HCT116 (cell line): Measurements from ENCODE around the gene FAXDC2. TPM values are rescaled to one million over a fixed set of nuclear protein-coding genes. Genes with fewer than 3 reads are reported as not detected.

ENCODE experiments used
- ATAC-seq: fragments of 200-7000 bp; cut with Tn5 transposase; 2 replicates; pipeline ENCODE4 v1.9.1; 2020; ENCODE audit warnings: mild to moderate bottlenecking, moderate library complexity
- BruUV-seq: library from RNA; stranded (reverse); fragments of 400-500 nt; replicated peaks from 2 replicates; lab custom pipeline; 2021; lab: Mats Ljungman, UMichigan
- CTCF ChIA-PET: fragments of 300-600 bp; sonication (Branson Sonifier 250); formaldehyde crosslinking; loops from one replicate; lab custom pipeline; 2021; ENCODE audit warnings: antibody characterized with exemption; lab: Charles Lee
- POLR2A ChIA-PET: fragments of 300-600, 350-600 bp; sonication (Branson Sonifier 250); formaldehyde crosslinking; loops from one replicate; lab custom pipeline; 2021; ENCODE audit warnings: antibody characterized with exemption; lab: Charles Lee
- RAD21 ChIA-PET, 2 experiments: fragments of 300-600 bp; sonication (Branson Sonifier 250); formaldehyde crosslinking; loops; one replicate each; lab custom pipeline; 2023; ENCODE audit warnings: low total read pairs in 2 of 2; ENCODE audit not compliant: uncharacterized antibody in 2 of 2, unreplicated experiment in 2 of 2, low non-redundant PET in 1 of 2; lab: Charles Lee
- DNase-seq: peaks from one replicate; pipeline ENCODE4 v3.0.0-alpha.2; 2010; ENCODE audit warnings: low read depth, low spot score
- H2AFZ ChIP-seq: fragments of 200-600 bp; shearing (Covaris generic), sonication (generic); 2 replicates; pipeline ENCODE4 v1.6.1; 2017; ENCODE audit warnings: low read depth, mixed run types, mixed read lengths, antibody characterized with exemption, low read length; ENCODE audit not compliant: poor library complexity, severe bottlenecking
- H3K27ac ChIP-seq: 2 replicates; pipeline ENCODE4 v1.5.1; 2012; ENCODE audit warnings: low read depth, low read length
- H3K27me3 ChIP-seq: fragments of 200-600 bp; sonication (generic); 2 replicates; pipeline ENCODE4 v1.6.1; 2016; ENCODE audit warnings: mixed run types, low read length, mixed read lengths; ENCODE audit not compliant: insufficient read depth
- H3K36me3 ChIP-seq, 2 experiments: fragments of 200-500 bp in 1 of 2; fragments of 200-600 bp in 1 of 2; sonication (Bioruptor generic) in 1 of 2; sonication (generic) in 1 of 2; 2 replicates each; pipeline versions ENCODE4 v1.5.1 to v1.6.1; 2014 to 2016; ENCODE audit warnings: low read length in 2 of 2, inconsistent platforms in 1 of 2, mixed read lengths in 1 of 2, mixed run types in 1 of 2; ENCODE audit not compliant: insufficient read depth in 2 of 2, control insufficient read depth in 1 of 2
- H3K4me1 ChIP-seq, 2 experiments: fragments of 200-600 bp in 1 of 2; sonication (generic) in 1 of 2; 2 replicates each; pipeline versions ENCODE4 v1.5.1 to v1.6.1; 2012 to 2017; ENCODE audit warnings: low read length in 2 of 2, inconsistent platforms in 1 of 2, mild to moderate bottlenecking in 1 of 2, mixed read lengths in 1 of 2, mixed run types in 1 of 2, moderate library complexity in 1 of 2; ENCODE audit not compliant: insufficient read depth in 2 of 2, control insufficient read depth in 1 of 2
- H3K4me2 ChIP-seq: fragments of 200-600 bp; sonication (generic); 2 replicates; pipeline ENCODE4 v1.6.1; 2017; ENCODE audit warnings: mixed run types, low read length, mixed read lengths
- H3K4me3 ChIP-seq, 2 experiments: fragments of 200-600 bp in 1 of 2; sonication (generic) in 1 of 2; replicated peaks in 1 of 2; 2 replicates each; pipeline ENCODE4 v1.5.1; 2011 to 2016; ENCODE audit warnings: low read length in 2 of 2, control low read depth in 1 of 2, low read depth in 1 of 2, mild to moderate bottlenecking in 1 of 2, mixed read lengths in 1 of 2, mixed run types in 1 of 2
- H3K79me2 ChIP-seq: fragments of 200-600 bp; sonication (generic); 2 replicates; pipeline ENCODE4 v1.6.1; 2017; ENCODE audit warnings: mild to moderate bottlenecking, mixed run types, low read length, moderate library complexity, mixed read lengths; ENCODE audit not compliant: insufficient read depth
- H3K9ac ChIP-seq: fragments of 200-600 bp; sonication (generic); 2 replicates; pipeline ENCODE4 v1.6.1; 2016; ENCODE audit warnings: low read length, mixed read lengths
- H3K9me2 ChIP-seq: fragments of 200-600 bp; sonication (generic), shearing (Covaris generic); 2 replicates; pipeline ENCODE4 v1.6.1; 2017; ENCODE audit warnings: mixed run types, mild to moderate bottlenecking, moderate library complexity; ENCODE audit not compliant: insufficient read depth
- H3K9me3 ChIP-seq, 2 experiments: fragments of 200-500 bp in 1 of 2; fragments of 200-600 bp in 1 of 2; sonication (Bioruptor generic) in 1 of 2; sonication (generic) in 1 of 2; 2 replicates each; pipeline ENCODE4 v1.6.1; 2014 to 2017; ENCODE audit warnings: low read length in 2 of 2, mixed read lengths in 2 of 2, inconsistent platforms in 1 of 2, low read depth in 1 of 2, mild to moderate bottlenecking in 1 of 2, mixed run types in 1 of 2, moderate library complexity in 1 of 2; ENCODE audit not compliant: control insufficient read depth in 1 of 2, insufficient read depth in 1 of 2
- H4K20me1 ChIP-seq: fragments of 200-600 bp; sonication (generic), shearing (Covaris generic); 2 replicates; pipeline ENCODE4 v1.6.1; 2017; ENCODE audit warnings: mixed run types, mild to moderate bottlenecking, moderate library complexity; ENCODE audit not compliant: insufficient read depth
- CBX3 ChIP-seq: IDR thresholded peaks from 2 replicates; pipeline ENCODE4 v1.6.1; 2012; ENCODE audit warnings: low read depth
- CEBPB ChIP-seq: IDR thresholded peaks from 2 replicates; pipeline ENCODE4 v1.6.1; 2012; ENCODE audit warnings: low read depth
- EZH2 ChIP-seq: fragments of 200-600 bp; sonication (generic); IDR thresholded peaks from 2 replicates; pipeline ENCODE4 v1.6.1; 2017; ENCODE audit warnings: antibody characterized with exemption, mixed run types
- FOSL1 ChIP-seq: IDR thresholded peaks from 2 replicates; pipeline ENCODE4 v1.6.1; 2012; ENCODE audit warnings: low read depth
- MAX ChIP-seq: IDR thresholded peaks from 2 replicates; pipeline ENCODE4 v1.6.1; 2012
- POLR2A ChIP-seq: IDR thresholded peaks from 2 replicates; pipeline ENCODE4 v1.7.0; 2011; ENCODE audit warnings: borderline replicate concordance; ENCODE audit not compliant: insufficient read depth, insufficient read length; ENCODE audit errors: extremely low read depth
- RAD21 ChIP-seq: IDR thresholded peaks from 2 replicates; pipeline ENCODE4 v1.6.1; 2012; ENCODE audit warnings: low read depth, mild to moderate bottlenecking
- ZFX ChIP-seq: fragments of 450-650 bp; IDR thresholded peaks from 2 replicates; pipeline ENCODE4 v1.6.1; 2017
- intact Hi-C: fragments of 100-400 bp; cut with micrococcal nuclease; formaldehyde crosslinking; loops from 2 replicates; pipeline ENCODE4 v1.10.0; 2022
- total RNA-seq: library from RNA; stranded (reverse); gene quantifications from one replicate; pipeline ENCODE4 v1.2.1, GENCODE V29; 2021; ENCODE audit not compliant: unreplicated experiment
- TF ChIP-seq, protein P1 (sequence below): IDR thresholded peaks from 2 replicates; pipeline ENCODE4 v1.6.1; 2011; ENCODE audit warnings: mild to moderate bottlenecking, low read length, moderate library complexity; ENCODE audit not compliant: insufficient replicate concordance; ENCODE audit errors: extremely low read depth

FAXDC2 gene
- total RNA-seq, 1 experiment from 2014 or later = 0.22 TPM

GRCh38 chr5:154896562-154897165 is 46.3 kb upstream of the FAXDC2 start:
- no peak overlapping the region for H3K9ac ChIP-seq
- H3K79me2 ChIP-seq = no peaks in the 10 kb centered on the region
- TF ChIP-seq ZFX (no peak), POLR2A (no peak), EZH2 (no peak), RAD21 (no peak), FOSL1 (no peak), CBX3 (no peak), MAX (no peak), CEBPB (no peak)
- TF ChIP-seq, protein P1, sequence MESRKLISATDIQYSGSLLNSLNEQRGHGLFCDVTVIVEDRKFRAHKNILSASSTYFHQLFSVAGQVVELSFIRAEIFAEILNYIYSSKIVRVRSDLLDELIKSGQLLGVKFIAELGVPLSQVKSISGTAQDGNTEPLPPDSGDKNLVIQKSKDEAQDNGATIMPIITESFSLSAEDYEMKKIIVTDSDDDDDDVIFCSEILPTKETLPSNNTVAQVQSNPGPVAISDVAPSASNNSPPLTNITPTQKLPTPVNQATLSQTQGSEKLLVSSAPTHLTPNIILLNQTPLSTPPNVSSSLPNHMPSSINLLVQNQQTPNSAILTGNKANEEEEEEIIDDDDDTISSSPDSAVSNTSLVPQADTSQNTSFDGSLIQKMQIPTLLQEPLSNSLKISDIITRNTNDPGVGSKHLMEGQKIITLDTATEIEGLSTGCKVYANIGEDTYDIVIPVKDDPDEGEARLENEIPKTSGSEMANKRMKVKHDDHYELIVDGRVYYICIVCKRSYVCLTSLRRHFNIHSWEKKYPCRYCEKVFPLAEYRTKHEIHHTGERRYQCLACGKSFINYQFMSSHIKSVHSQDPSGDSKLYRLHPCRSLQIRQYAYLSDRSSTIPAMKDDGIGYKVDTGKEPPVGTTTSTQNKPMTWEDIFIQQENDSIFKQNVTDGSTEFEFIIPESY = no peak
- ChIA-PET RAD21 (no interaction called here), CTCF (interaction anchor here (1.0 kb wide), 1 partner anchor 132 kb away, joined by 3 read pairs; no protein-coding TSS in a partner anchor), POLR2A (no interaction called here)
- no peak overlapping the region for H2AFZ ChIP-seq
- no peak overlapping the region for H3K4me3 ChIP-seq
- H3K9me2 ChIP-seq = no peaks in the 10 kb centered on the region
- no peaks in the 10 kb centered on the region for H3K27me3 ChIP-seq
- no peaks in the 10 kb centered on the region for H3K9me3 ChIP-seq
- H4K20me1 ChIP-seq = no peaks in the 10 kb centered on the region
- no TSS peak for BruUV-seq
- no peak overlapping the region for H3K4me2 ChIP-seq
- DNase-seq (no peak), ATAC-seq (no peak)
- no peak overlapping the region for H3K27ac ChIP-seq
- peaks cover 55 to 76% of the 10 kb centered on the region in 2 experiments for H3K36me3 ChIP-seq
- H3K4me1 ChIP-seq = no peaks in the 10 kb centered on the region
- intact Hi-C loops = no loop called here
